Liver (tissue), 9 donors: ENCODE measurements around the gene FXYD7. TPM values are rescaled to one million over a fixed set of nuclear protein-coding genes. Genes with fewer than 3 reads are reported as not detected.

Experiments
- DNase-seq: peaks from one replicate; pipeline ENCODE4 v3.0.0-alpha.2; 2017; ENCODE audit warnings: low spot score
- H3K27ac ChIP-seq, 2 donors: one replicate each; pipeline ENCODE4 v1.7.0; 2013; ENCODE audit warnings: inconsistent platforms in 2 of 2, low read length in 2 of 2, control low read depth in 1 of 2, low read depth in 1 of 2, mild to moderate bottlenecking in 1 of 2
- H3K27me3 ChIP-seq, 4 donors: one replicate each; pipeline versions ENCODE4 v1.6.1 to v1.7.0; 2013; ENCODE audit warnings: low read length in 3 of 4, inconsistent platforms in 1 of 4, mild to moderate bottlenecking in 1 of 4, moderate library complexity in 1 of 4; ENCODE audit not compliant: control insufficient read depth in 4 of 4, insufficient read depth in 4 of 4
- H3K36me3 ChIP-seq, 4 donors: one replicate each; pipeline versions ENCODE4 v1.6.1 to v1.7.0; 2013; ENCODE audit warnings: low read length in 3 of 4, mild to moderate bottlenecking in 3 of 4, low read depth in 1 of 4, moderate library complexity in 1 of 4; ENCODE audit not compliant: control insufficient read depth in 4 of 4, insufficient read depth in 3 of 4
- H3K4me1 ChIP-seq, 4 donors: one replicate each; pipeline versions ENCODE4 v1.6.1 to v1.7.0; 2013; ENCODE audit warnings: low read length in 3 of 4, mild to moderate bottlenecking in 3 of 4, moderate library complexity in 1 of 4; ENCODE audit not compliant: control insufficient read depth in 4 of 4, insufficient read depth in 4 of 4
- H3K4me3 ChIP-seq, 3 donors: one replicate each; pipeline versions ENCODE4 v1.6.1 to v1.7.0; 2013; ENCODE audit warnings: low read length in 3 of 3, control low read depth in 1 of 3, low read depth in 1 of 3, mild to moderate bottlenecking in 1 of 3
- H3K9ac ChIP-seq, 2 donors: one replicate each; pipeline ENCODE4 v1.7.0; 2013; ENCODE audit warnings: low read length in 2 of 2, mild to moderate bottlenecking in 2 of 2, moderate library complexity in 2 of 2, control low read depth in 1 of 2, low read depth in 1 of 2
- H3K9me3 ChIP-seq, 4 donors: one replicate each; pipeline versions ENCODE4 v1.6.1 to v1.7.0; 2013; ENCODE audit warnings: low read length in 3 of 4; ENCODE audit not compliant: control insufficient read depth in 4 of 4
- JUND ChIP-seq, 2 donors: IDR thresholded peaks; 2 replicates each; pipeline ENCODE4 v1.6.1; 2016; ENCODE audit warnings: antibody characterized with exemption in 2 of 2
- NR2F2 ChIP-seq: IDR thresholded peaks from 2 replicates; pipeline ENCODE4 v1.6.1; 2016; ENCODE audit warnings: antibody characterized with exemption
- RAD21 ChIP-seq, 2 donors: IDR thresholded peaks; 2 replicates each; pipeline ENCODE4 v1.6.1; 2016; ENCODE audit warnings: antibody characterized with exemption in 2 of 2, mild to moderate bottlenecking in 2 of 2
- TAF1 ChIP-seq: conservative IDR thresholded peaks from 2 replicates; pipeline ENCODE4 v1.6.1; 2016; ENCODE audit warnings: antibody characterized with exemption, mild to moderate bottlenecking
- WGBS: extraction: QIAGEN DNeasy Blood & Tissue Kit; methylation state at CpG from one replicate; pipeline ENCODE4 v1.1.7; 2013; 5-methylcytosine and 5-hydroxymethylcytosine counted together
- polyA plus RNA-seq, 2 donors: library from polyadenylated mRNA; stranded (reverse) in 1 of 2; unstranded in 1 of 2; fragments of 200-250 nt in 1 of 2; fragments of >200 nt in 1 of 2; fragmentation: Nextera tagmentation in 1 of 2; extraction: Ambion mirVana in 1 of 2; gene quantifications; one replicate each; pipeline versions ENCODE4 v1.2.1 to v1.2.3, GENCODE V29; 2013 to 2015
- total RNA-seq, 2 donors: library from RNA; depleted of rRNA; stranded (reverse); fragments of >200 nt; gene quantifications; one replicate each; pipeline ENCODE4 v1.2.3, GENCODE V29; 2014
- TF ChIP-seq, protein P1 (sequence below): IDR thresholded peaks from 2 replicates; pipeline ENCODE4 v1.6.1; 2016; ENCODE audit warnings: antibody characterized with exemption
- TF ChIP-seq, protein P2 (sequence below): IDR thresholded peaks from 2 replicates; pipeline ENCODE4 v1.6.1; 2016; ENCODE audit warnings: antibody characterized with exemption, mild to moderate bottlenecking
- TF ChIP-seq, protein P3 (sequence below): IDR thresholded peaks from 2 replicates; pipeline ENCODE4 v1.6.1; 2016; ENCODE audit warnings: antibody characterized with exemption
- TF ChIP-seq, protein P4 (sequence below): fragments of 150-350 bp; IDR thresholded peaks from 2 replicates; pipeline ENCODE4 v1.5.1; 2017; ENCODE audit warnings: improper control_type of control experiment, low read depth, low read length; ENCODE audit not compliant: missing input control
- donor health status: healthy.
- donor health status: healthy.
- donor health status: healthy.
- donor health status: healthy.
- donor health status: healthy.

FXYD7 gene
- total and polyA plus RNA-seq, 4 donors: 0.08 to 0.09 TPM; not detected in 2

DNA sequence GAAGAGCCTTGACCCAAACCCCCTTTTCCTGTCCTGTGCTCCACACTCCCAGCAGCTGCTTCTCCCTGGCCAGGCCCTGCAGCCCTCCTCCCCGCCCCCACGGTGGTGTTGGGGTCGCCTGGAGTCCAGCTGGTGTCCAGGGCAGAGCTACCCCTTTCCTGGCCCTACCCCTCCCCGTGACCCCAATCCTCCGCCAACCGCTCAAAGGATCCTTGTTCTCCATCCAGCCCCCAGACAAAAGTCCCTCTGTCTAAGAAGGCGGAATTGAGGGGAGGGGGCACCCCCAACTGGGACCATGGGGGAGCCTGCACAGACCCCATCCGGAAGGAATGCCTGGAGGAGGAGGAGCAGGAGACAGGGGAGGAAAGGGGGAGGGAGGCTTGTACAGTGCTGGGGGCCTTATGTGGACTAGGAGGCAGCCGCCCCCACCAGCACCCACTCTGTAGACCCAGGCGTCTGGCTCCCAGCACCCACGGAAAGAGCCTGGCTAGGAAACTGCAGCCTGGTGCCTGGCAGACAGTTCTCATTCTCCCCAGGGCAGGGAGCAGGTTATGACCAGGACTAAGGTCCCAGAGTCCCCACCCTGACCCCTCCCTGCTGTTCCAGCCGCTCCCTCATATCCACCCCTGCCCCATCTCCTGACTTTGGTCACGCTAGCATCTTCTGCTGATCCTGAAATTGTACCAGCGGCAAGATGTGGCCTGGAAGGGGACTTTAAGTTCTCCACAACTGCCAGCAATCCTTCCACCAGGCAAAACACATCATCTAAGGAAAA lies 27.7 kb upstream of the FXYD7 start, which contains the start of gene FXYD3:
TSS of gene FXYD3 (plus strand) at position 647 of the 775 bp plus-strand sequence. CDS start 3,554 bp downstream, outside the sequence.
- Histone ChIP-seq H3K27me3 (no peaks in the 10 kb centered on the region), H3K9me3 (no peaks in the 10 kb centered on the region), H3K4me1 (peaks cover 2 to 13% (median 8%) of the 10 kb centered on the region in 4 donors), H3K27ac (no peak within 1 kb of the TSS), H3K36me3 (no peaks in the 10 kb centered on the region), H3K4me3 (no peak within 1 kb of the TSS), H3K9ac (no peak within 1 kb of the TSS)
- no peak for DNase-seq
- WGBS: 65% methylated on average over 14 of the region's 14 CpGs
- TF ChIP-seq TAF1: no peak

DNA sequence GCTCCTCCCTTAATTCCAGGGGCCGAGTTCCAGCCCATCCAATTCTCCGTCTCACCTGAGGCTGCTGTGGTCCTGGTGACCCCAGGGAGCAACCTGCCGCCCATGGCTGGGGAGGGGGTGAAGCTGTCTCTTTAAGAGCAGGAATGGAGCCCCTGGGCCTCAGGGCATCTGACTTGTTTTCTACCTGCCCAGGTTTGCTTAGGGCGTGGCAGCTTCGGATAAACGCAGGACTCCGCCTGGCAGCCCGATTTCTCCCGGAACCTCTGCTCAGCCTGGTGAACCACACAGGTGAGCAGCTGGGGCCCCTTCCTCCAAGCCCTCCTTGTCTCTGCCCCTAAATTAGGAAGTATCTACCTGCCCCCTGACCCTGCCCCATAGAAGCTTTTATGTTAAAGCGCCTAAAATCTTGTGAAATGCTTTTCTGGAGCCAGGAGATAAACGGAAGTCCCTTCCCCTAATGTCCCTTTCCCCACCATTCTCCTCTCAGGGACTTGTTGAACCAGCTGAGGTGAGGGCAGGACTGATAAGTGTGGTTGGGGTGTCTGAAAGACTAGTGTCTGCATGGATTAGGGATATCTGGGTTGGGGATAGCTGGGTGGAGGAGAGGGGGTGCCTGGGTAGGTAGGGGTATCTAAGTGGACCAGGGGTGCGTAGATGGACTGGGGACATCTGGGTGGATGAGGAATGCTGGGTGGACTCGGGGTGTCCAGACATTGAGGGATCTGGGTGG lies 26.8 kb upstream of the FXYD7 start:
- DNase-seq: no peak
- H3K9me3 ChIP-seq: no peaks in the 10 kb centered on the region
- H3K27me3 ChIP-seq: no peaks in the 10 kb centered on the region
- WGBS: 79% methylated on average over 13 of the region's 13 CpGs
- H3K4me3 ChIP-seq: no peak overlapping the region
- H3K27ac ChIP-seq: no peak overlapping the region
- H3K4me1 ChIP-seq: peaks cover 2 to 13% (median 8%) of the 10 kb centered on the region in 4 donors
- TF ChIP-seq TAF1 (no peak), NR2F2 (no peak), JUND (IDR thresholded peaks at IDR 0.05) (no peak), RAD21 (IDR thresholded peaks at IDR 0.05) (no peak)
- TF ChIP-seq, protein P1, sequence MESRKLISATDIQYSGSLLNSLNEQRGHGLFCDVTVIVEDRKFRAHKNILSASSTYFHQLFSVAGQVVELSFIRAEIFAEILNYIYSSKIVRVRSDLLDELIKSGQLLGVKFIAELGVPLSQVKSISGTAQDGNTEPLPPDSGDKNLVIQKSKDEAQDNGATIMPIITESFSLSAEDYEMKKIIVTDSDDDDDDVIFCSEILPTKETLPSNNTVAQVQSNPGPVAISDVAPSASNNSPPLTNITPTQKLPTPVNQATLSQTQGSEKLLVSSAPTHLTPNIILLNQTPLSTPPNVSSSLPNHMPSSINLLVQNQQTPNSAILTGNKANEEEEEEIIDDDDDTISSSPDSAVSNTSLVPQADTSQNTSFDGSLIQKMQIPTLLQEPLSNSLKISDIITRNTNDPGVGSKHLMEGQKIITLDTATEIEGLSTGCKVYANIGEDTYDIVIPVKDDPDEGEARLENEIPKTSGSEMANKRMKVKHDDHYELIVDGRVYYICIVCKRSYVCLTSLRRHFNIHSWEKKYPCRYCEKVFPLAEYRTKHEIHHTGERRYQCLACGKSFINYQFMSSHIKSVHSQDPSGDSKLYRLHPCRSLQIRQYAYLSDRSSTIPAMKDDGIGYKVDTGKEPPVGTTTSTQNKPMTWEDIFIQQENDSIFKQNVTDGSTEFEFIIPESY: no peak
- TF ChIP-seq, protein P2, sequence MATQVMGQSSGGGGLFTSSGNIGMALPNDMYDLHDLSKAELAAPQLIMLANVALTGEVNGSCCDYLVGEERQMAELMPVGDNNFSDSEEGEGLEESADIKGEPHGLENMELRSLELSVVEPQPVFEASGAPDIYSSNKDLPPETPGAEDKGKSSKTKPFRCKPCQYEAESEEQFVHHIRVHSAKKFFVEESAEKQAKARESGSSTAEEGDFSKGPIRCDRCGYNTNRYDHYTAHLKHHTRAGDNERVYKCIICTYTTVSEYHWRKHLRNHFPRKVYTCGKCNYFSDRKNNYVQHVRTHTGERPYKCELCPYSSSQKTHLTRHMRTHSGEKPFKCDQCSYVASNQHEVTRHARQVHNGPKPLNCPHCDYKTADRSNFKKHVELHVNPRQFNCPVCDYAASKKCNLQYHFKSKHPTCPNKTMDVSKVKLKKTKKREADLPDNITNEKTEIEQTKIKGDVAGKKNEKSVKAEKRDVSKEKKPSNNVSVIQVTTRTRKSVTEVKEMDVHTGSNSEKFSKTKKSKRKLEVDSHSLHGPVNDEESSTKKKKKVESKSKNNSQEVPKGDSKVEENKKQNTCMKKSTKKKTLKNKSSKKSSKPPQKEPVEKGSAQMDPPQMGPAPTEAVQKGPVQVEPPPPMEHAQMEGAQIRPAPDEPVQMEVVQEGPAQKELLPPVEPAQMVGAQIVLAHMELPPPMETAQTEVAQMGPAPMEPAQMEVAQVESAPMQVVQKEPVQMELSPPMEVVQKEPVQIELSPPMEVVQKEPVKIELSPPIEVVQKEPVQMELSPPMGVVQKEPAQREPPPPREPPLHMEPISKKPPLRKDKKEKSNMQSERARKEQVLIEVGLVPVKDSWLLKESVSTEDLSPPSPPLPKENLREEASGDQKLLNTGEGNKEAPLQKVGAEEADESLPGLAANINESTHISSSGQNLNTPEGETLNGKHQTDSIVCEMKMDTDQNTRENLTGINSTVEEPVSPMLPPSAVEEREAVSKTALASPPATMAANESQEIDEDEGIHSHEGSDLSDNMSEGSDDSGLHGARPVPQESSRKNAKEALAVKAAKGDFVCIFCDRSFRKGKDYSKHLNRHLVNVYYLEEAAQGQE: no peak
- TF ChIP-seq, protein P3, sequence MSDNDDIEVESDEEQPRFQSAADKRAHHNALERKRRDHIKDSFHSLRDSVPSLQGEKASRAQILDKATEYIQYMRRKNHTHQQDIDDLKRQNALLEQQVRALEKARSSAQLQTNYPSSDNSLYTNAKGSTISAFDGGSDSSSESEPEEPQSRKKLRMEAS: no peak
- TF ChIP-seq, protein P4, sequence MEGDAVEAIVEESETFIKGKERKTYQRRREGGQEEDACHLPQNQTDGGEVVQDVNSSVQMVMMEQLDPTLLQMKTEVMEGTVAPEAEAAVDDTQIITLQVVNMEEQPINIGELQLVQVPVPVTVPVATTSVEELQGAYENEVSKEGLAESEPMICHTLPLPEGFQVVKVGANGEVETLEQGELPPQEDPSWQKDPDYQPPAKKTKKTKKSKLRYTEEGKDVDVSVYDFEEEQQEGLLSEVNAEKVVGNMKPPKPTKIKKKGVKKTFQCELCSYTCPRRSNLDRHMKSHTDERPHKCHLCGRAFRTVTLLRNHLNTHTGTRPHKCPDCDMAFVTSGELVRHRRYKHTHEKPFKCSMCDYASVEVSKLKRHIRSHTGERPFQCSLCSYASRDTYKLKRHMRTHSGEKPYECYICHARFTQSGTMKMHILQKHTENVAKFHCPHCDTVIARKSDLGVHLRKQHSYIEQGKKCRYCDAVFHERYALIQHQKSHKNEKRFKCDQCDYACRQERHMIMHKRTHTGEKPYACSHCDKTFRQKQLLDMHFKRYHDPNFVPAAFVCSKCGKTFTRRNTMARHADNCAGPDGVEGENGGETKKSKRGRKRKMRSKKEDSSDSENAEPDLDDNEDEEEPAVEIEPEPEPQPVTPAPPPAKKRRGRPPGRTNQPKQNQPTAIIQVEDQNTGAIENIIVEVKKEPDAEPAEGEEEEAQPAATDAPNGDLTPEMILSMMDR: no peak
- no peak overlapping the region for H3K9ac ChIP-seq
- H3K36me3 ChIP-seq: no peaks in the 10 kb centered on the region
